NOMO-1 treated with DMSO at 0.1 percent for 48 hours (cell line): ENCODE measurements around the gene HOXA4.

Experiments
- DNase-seq: peaks from one replicate; lab custom pipeline; 2025; ENCODE audit not compliant: unreplicated experiment; lab: John Stamatoyannopoulos, UW

Gene HOXA4

DNA sequence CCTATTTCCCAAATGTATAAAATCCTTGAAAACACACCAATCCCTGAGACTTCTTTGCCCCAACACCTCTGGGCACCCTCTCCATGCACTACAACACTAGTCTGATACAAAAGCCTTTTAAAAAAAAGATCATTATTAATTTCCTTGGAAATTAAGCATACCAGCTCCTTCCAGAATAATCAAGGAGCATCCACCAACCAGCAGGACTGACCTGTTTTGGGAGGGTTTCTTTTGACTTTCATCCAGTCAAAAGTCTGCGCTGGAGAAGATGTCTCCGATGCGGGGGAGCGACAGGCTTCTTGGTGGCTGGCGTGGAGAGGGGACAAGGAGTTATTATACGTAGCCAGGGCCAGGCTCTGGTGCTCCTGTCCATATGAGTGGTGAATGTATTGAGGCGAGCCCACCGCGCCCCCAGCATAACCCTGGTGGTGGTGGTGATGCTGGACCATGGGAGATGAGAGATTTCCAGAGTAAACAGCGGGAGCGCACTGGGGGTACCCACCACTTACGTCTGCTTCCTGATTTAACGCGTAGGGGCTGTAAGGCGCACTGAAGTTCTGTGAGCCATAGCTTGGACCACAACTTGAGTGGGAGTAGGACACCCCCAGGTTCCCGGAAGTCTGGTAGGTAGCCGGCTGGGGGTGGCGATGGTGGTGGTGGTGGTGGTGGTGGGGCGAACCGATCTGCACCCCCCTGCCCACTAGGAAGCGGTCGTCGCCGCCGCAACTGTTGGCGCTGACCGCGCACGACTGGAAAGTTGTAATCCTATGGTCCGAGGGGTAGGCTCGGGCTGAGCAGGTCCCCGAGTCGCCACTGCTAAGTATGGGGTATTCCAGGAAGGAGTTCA lies 35.3 kb downstream of the HOXA4 start:
- DNase-seq: no peak

GRCh38 chr7:27094304-27095049 lies 36.1 kb downstream of the HOXA4 start:
- no peak for DNase-seq

DNA sequence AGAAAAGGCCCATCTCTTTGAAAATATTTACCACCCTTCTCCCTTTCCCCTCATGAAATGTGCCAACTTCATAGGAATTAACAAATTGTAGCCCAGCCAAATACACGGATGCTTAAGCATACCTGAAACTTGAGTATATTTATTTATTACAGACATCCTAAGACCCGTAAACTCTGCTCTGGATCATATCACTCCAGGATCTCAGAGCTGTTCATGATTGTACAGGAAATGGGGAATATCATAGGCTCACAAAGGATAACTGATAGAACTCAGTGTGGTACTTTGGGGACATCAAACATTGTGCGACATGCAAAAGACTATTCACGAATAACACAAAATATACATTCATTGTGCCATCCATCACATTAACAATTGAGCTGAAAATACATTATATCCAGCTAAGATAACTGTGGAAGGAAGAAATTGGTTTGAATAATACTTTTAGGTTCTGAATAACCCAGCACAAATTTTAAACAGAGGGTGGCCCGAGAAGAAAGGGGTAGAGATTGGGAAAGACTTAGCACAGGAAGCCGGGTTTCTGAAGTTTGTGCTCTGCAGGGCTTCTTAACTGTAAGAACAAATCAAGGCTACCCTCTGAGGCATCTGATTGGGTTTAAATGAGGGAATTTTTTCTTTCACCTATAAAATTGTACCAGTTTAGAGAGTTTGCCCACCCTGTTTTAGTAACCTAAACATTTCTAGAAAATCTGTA lies 37.2 kb downstream of the HOXA4 start:
- DNase-seq: no peak

- no peak for DNase-seq
Observed at GRCh38 chr7:27092819-27093110, 37.8 kb downstream of the HOXA4 start.

- no peak for DNase-seq
Observed at GRCh38 chr7:27091941-27092818, 38.4 kb downstream of the HOXA4 start.

DNA sequence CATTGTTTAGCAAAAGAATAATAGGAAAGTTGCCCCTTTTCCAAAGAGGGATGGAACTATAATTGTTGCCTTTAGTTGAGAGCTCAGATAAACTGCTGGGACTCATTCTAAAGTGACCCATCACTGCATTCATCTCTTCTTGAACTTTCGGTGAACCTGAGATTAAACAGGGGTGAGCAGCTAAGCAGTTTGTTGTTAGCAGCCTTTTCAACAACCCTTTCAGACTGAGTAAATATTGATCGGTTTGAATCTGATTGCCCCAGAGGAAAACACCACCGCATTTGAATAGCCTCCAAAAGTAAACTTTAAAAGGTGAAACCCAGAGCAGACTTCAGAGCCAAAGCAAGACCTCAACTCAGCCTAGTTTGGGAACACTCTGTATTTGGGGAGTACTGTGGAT lies 39.5 kb downstream of the HOXA4 start:
- DNase-seq: no peak

- no peak for DNase-seq
Observed at GRCh38 chr7:27088002-27088922, 42.3 kb downstream of the HOXA4 start.

GRCh38 chr7:27083646-27084045 lies 46.9 kb downstream of the HOXA4 start:
- no peak for DNase-seq

- no peak for DNase-seq
Observed at GRCh38 chr7:27082171-27082570, 48.4 kb downstream of the HOXA4 start.

DNA sequence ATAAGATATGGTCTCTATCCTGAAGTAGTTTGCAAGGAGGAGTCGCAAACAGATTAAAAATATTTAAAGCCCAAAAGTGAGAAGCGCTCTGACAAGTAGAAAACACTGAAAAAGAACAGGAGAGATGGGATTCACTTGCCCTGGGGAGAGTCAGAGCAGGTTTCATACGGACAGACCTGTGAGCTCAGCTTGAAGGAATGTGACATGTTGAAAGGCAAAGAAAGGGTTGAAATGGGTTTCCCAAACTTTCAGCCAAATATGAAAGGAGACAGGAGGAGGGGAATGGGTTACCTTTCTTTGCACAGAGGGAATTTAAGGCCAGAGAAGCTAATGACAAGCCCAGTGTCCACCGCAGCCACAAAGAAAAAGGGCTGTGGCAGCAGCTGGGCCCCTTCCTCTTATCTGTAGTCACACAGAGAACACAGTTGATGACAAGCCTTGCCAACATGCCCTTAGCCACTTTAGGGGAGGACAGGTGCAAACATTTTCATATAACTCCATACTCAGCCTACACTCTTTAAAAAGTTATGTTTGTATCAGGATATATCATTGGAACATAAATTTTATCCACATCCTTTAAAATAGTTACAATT lies 49.6 kb downstream of the HOXA4 start:
- DNase-seq: no peak

DNA sequence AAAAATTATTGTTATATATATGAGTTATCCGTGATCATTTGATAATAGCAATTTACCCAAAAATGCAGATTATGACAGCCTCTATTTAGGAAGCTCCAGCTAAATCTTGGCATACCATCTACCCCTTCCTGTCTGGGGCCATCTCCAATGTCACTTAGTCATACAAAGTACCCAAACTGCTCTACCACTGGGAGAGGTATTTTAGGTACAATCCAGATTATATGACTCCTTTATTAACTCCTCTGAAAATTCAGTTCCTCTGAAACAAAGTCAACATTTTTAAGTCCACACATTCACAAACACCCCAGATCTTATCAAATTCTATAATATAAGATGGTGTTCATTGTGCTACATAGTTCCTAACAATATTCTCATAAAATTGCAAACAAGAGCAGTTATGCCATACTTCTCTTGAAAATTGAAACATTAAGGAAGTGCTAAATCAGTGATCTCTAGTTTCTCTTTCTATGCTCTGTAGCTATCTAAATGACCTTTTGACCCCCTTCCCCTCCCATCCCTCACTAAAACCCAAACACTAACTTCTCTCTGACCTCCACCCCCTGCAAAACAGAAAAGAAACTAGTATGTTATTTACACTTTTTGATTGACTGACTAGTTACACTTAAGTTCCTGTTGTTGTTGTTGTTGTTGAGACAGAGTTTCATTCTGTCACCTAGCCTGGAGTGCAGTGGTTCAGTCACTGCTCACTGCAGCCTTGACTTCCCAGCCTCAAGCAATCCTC lies 51.2 kb downstream of the HOXA4 start:
- peak; percentile 66 for DNase-seq

- DNase-seq: no peak
Observed at GRCh38 chr7:27078616-27079233, 51.8 kb downstream of the HOXA4 start.
